GM18867 (cell line): ENCODE measurements around the gene IFT74.
"Not testable (repeated sequence)": the region's sequence is repeated elsewhere in the genome, so short reads cannot be mapped to it uniquely, and the experiment has no call there.

ENCODE experiments used
- ATAC-seq: cut with Tn5 transposase; IDR thresholded peaks from one replicate; pipeline ENCODE4 v1.9.1; 2021; ENCODE audit warnings: mild to moderate bottlenecking, moderate library complexity; ENCODE audit not compliant: unreplicated experiment

The IFT74 gene

GRCh38 chr9:27065288-27065687, 109.1 kb downstream of the IFT74 start:
- no peak for ATAC-seq

- ATAC-seq: no peak
Observed at GRCh38 chr9:27073841-27074728, 117.9 kb downstream of the IFT74 start.

- ATAC-seq: no peak
Observed at GRCh38 chr9:27078685-27079084, 122.5 kb downstream of the IFT74 start.

- ATAC-seq: no peak
Observed at GRCh38 chr9:27085456-27085855, 129.2 kb downstream of the IFT74 start.

GRCh38 chr9:27086818-27087680, 130.8 kb downstream of the IFT74 start:
- ATAC-seq: no peak

GRCh38 chr9:27088981-27089380, 132.8 kb downstream of the IFT74 start:
- no peak for ATAC-seq

- ATAC-seq: no peak
Observed at GRCh38 chr9:27089706-27090105, 133.5 kb downstream of the IFT74 start.

- no peak for ATAC-seq
Observed at GRCh38 chr9:27090231-27090630, 134.0 kb downstream of the IFT74 start.

GRCh38 chr9:27090711-27091110, 134.5 kb downstream of the IFT74 start:
- ATAC-seq: no peak

GRCh38 chr9:27092496-27092895, 136.3 kb downstream of the IFT74 start:
- not testable (repeated sequence) for ATAC-seq

- not testable (repeated sequence) for ATAC-seq
Observed at GRCh38 chr9:27093384-27094067, 137.3 kb downstream of the IFT74 start.

- no peak for ATAC-seq
Observed at GRCh38 chr9:27094640-27095298, 138.6 kb downstream of the IFT74 start.

GRCh38 chr9:27107241-27107640, 151.0 kb downstream of the IFT74 start:
- ATAC-seq: no peak

GRCh38 chr9:27108981-27109541, 152.8 kb downstream of the IFT74 start, which contains the start of gene TEK:
TEK (plus strand) TSS chr9:27109225; CDS start chr9:27109591, 366 bp downstream.
- ATAC-seq: no peak

GRCh38 chr9:27109621-27110020, 153.4 kb downstream of the IFT74 start:
- ATAC-seq: no peak

- no peak for ATAC-seq
Observed at GRCh38 chr9:27110181-27110580, 154.0 kb downstream of the IFT74 start.

GRCh38 chr9:27112235-27112634, 156.0 kb downstream of the IFT74 start:
- ATAC-seq: no peak
